ENCODE data around the gene SLC10A7. TPM values are rescaled to one million over a fixed set of nuclear protein-coding genes. Genes with fewer than 3 reads are reported as not detected.

The SLC10A7 gene
- total RNA-seq, 5 donors from 2014 or later (not counting 1 experiment from before 2014, with no cell fraction given) = 11.9 to 21.8 (median 16.1) TPM

Other genes with a start within 250 kb of the SLC10A7 start
- not detected for gene POU4F2, start 117.0 kb upstream of the SLC10A7 start, total RNA-seq

All from T-cell (primary cell).